GM21367 (cell line): ENCODE data around the gene TSC1.
A peak's percentile ranks its signal among the peaks of the same experiment; 100 is the strongest.

Experiments
- ATAC-seq: cut with Tn5 transposase; IDR thresholded peaks from one replicate; pipeline ENCODE4 v1.9.1; 2021; ENCODE audit not compliant: unreplicated experiment

The TSC1 gene

DNA sequence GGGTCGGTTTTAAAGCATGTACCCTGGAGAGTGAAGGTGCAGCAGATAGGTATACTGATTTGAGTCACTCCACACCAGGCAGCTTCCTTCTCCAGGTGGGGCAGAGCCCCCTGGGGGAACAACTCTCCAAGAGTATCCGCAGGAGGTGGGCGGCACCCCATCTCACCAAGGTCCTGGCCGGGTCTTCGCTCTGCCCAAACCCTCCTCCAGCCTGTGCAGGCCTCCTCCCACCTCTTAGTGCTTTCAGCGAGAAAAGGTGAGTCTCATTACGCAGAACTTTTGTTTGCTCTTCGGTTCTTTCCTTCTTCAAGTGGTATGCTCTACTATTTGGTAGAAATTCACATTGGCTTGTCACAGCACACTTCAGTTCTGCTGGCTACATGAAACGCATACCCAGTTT lies 52.0 kb downstream of the TSC1 start:
- ATAC-seq = no peak

DNA sequence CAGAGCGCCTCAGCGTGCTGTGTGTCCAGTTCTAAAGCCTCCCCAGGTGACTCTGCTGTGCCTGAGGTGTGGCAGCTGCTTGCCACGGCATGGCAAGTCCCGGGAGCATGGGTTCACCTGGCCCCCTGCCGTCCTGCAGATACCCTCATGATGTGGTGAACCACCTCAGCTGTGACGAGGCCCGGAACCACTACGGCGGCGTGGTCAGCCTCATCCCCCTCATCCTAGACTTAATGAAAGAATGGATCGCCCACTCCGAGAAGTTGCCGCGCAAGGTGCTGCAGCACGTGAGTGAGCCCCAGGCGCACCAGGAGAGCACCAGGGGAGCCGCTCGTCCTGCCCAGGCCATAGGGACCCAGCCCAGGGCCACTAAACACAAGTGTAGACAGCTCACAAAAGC lies 56.3 kb downstream of the TSC1 start:
- no peak for ATAC-seq

DNA sequence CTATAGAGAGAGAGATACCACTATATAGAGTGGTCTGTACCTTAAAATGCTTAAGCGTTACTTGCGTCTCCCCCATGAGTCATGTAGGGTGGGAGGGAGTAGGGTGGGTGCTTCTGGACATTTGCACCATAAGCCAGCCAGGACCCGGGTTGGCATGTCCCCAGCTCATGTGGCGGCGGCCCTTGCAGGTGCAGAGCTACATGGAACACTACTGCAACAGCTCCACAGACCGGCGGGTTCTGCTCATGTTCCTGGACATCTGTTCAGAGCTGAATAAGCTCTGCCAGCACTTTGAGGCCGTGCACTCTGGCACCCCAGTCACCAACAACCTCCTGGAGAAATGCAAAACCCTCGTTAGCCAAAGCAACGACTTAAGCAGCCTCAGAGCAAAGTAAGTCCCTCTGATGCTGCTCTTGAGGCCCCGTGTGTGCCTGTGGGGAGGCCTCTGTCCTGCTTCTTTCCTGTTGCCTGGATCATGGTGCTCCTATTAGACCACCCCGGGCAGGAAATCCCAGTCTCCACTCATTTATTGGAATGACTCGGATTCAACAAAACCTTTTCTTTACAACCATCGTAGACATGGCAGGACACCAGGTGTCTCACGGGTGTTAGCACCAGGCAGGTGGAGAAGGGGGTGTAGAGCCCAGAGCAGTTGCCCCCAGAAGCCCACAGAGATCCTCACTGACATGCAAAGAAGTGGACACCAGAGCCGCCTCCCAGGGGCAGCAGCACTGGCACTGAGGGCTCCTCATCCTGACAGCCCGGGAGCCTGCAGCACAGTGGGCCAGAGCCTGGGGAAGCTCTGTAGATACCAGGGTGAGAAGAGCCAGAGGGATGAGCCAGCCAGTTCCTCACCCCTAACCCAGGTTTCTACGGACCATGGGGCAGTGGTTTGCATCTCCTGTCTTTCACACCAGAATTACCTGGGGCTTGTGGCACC lies 57.0 kb downstream of the TSC1 start:
- no peak for ATAC-seq

GRCh38 chr9:132886334-132886725 lies 58.1 kb downstream of the TSC1 start:
- no peak for ATAC-seq

DNA sequence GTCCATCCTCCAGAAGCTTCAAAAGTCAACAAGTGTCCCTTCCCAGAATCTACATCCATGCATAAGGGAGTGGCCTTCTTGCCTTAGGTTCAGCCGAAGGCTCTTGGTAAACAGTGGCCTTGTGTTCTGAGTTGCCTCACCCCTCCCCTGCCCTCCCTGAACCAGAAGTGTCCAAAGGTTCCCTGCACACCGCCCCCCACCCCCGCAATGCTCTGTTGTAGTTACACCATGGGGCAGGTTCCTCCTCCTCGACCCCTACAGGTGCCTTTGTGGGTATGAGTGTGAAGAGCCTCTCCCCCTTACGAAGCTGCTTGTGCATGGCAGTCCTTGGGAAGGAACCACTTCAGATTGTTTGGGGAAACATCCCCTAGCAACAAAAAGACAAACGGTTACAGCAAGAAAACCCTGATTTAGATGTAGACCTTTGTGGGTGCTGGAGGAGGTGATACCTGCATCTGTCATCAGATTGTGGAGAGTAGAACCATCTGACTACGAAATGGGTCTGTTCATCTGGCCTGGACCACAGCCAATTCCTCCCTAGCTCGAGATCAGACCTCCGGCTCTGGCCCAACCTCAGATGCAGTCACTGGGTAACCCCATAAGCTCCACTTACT lies 58.6 kb downstream of the TSC1 start:
- ATAC-seq = no peak

GRCh38 chr9:132883349-132884294 lies 60.8 kb downstream of the TSC1 start:
- no peak for ATAC-seq

DNA sequence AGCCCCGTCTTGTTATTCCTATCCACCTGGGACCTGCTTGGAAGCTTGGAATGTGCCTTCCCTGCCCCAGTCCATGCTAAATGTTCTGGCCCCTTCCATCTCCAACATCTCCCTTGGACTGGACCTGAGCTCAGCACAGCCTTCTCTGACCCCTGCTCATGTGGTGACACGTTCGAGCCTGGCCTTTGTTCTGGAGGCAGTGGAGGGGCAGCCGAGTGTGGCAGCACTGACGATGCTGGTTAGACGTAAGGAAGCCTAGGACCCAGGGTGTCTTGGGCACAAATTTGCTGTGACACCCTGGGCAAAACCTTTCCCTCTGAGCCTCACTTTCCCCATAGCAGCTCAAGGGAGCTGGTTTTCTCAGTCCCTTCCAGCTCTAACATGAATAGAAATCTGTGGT lies 61.8 kb downstream of the TSC1 start:
- ATAC-seq = no peak

- ATAC-seq = no peak
Observed at GRCh38 chr9:132881826-132882225, 62.6 kb downstream of the TSC1 start.

DNA sequence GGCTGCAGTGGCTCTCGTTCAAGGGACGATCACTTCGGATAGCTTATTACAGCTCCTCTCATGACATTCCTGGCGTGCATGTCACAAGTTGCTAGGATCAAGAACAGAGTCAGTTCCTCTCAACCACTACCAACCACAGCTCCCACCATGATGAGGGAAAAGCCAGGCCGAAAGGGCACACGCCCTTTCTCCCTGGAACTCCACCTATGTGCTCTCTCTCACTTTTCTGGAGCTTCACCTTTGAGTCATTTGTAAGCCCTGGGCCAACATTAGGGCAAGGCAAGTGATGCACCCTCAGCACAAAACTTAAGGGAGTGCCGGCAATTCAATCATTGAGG lies 64.1 kb downstream of the TSC1 start:
- no peak for ATAC-seq

GRCh38 chr9:132879457-132880323 lies 64.7 kb downstream of the TSC1 start:
- no peak for ATAC-seq

DNA sequence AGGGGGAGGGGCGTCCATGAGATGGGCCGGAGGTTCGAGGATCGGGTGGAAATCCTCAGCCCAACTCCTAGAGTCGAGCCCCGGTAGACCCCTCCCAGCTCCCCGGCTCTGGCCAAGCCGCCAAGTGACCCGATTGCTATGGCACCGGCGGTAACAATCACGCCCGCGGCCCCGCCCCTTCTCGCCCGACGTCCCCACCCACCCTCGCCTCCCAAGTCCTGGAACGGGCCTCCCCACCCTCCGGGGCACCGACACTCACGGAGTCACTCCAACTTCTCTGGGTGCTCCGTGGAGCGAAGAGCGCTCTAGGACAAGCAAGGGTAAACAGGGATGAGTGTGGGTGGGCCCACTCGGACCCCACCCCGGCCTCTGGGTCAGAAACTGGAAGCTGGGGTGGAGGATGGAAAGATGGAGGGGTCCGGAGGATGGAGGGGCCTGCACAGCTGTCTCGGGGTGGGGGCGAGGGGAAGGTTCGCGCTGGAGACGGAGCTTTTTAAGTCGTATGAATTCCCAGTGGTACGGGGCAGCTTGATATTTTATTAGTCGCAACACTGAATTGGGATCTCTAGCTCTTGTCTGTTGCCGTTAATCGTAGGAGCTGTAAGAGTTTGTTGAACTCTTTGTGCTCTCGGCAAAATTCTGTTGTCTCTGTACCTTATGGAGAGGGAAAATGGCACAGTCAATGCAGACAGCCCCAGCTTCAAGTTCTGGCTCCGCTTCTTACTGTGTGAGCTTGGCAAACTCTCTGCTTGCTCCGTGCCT lies 65.5 kb downstream of the TSC1 start, which contains the start of gene SPACA9:
Gene SPACA9 (plus strand): TSS at position 204 of the 762 bp plus-strand sequence. CDS start 5,050 bp downstream, outside the sequence.
- no peak for ATAC-seq

DNA sequence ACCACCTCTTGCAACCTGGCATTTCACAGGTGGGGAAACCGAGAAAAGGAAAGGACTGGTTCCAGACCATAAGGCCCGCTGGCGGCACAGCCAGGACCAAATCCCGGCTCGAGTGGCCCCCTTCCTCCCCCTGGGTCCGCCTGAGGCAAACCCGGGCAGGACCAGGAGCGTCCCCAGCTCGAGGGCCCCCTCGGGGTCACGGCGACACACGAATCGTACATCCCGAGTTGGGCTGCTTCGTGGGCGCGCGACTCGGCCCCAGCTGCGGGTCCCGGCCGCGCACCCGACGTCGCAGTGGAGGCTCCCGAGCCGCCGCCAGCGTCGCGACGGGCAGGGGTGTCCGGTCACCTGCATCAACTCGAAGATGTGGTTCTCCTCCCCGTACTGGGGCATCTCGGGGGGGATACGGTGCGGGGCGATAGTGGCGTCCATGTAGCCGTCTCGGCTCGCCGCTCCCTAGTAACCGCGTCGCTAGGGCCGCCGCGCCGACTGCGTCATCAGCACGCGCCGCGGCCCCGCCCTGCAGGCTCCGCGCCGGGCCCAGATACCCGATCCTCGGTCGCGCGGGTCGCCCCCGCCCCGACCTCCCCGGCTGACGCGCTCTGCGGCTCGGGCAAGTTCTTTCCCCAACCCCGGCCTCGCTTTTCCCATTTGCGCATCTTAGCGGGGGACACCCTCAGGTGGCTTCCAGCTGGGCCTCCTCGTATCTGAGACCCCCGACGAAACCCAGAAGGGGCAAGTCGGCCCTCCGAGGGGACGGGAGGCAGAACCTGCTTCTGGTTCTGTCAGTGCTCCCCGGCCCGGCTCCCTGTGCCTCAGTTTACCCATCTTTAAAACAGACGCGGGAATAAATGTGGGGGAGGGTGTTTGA lies 66.4 kb downstream of the TSC1 start, which contains the start of gene AK8:
Gene AK8 (minus strand): TSS at position 461 of the 871 bp plus-strand sequence. CDS start 29 bp downstream, at position 432.
- peak; percentile 64 for ATAC-seq

DNA sequence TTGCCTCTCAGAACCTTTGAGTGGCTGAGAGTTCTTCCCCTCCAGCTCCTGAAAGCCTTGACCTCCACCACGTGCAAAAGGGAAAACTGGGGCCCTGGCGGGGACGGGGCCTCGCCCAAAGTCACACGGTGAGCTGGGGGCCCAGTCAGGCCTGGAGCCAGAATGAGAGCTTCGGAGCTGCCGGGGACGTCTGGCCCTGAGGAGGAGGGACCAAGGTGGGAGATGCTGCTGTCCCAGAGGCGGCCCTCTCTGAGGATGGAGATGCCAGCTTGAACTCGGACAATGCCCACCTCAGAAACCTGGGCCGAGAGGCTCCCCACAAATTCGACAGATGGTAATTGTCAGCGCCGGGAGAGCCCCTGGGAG lies 67.0 kb downstream of the TSC1 start:
- no peak for ATAC-seq

DNA sequence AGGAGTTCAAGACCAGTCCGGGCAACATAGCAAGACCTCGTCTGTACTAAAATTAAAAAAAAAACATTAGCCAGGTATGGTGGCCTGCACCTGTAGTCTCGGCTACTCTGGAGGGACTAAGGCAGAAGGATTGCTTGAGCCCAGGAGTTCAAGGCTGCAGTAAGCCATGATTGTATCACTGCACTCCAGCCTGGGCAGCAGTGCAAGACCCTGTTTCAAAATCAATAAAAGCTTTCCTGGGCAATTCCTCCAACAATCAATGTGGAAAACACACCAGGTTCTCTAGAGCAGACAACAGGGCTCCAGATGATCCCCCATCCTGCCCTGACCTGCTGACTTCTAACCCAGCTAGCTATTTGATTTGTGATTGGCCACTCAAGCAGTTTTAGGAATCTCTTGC lies 67.6 kb downstream of the TSC1 start:
- ATAC-seq = no peak

GRCh38 chr9:132875159-132875558 lies 69.3 kb downstream of the TSC1 start:
- ATAC-seq = no peak

DNA sequence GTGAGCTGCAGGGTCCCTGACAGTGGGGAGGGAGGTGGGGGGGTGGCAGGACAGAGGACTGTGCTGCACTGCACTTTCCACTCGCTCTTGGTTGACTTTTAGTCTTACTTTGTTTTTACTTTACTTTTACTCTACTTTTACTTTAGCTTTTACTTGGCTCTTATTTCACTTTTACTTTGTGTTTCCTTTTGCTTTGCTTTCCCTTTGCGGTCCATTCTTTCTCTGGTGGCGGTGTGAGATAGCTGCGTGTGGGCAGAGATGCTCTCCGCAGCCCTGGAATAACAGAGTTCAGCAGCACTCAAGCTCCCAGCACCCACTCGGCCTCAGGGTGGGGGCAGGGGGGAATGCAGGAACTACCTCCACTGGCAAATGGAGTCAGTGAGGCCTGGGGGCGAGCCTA lies 71.0 kb downstream of the TSC1 start:
- ATAC-seq = no peak

DNA sequence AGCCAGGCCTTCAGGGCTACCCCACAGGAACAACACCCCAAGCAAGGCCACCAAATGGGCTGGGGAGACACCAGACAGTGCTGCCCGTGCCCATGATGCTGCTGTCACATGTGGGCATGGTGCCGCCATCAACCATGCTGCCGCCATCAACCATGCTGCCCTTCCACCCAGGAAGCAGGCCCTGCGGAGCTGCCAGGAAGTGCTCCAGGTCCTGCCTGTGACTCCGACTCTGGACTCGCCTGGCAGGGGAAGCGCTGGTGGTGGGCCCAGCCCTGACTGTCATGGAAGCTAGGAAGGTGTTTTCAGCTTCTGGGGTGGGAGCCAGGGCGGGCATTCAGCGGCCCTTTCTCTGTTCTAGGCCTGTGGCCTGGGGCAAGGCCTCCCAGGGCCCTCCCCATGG lies 75.2 kb downstream of the TSC1 start:
- no peak for ATAC-seq

DNA sequence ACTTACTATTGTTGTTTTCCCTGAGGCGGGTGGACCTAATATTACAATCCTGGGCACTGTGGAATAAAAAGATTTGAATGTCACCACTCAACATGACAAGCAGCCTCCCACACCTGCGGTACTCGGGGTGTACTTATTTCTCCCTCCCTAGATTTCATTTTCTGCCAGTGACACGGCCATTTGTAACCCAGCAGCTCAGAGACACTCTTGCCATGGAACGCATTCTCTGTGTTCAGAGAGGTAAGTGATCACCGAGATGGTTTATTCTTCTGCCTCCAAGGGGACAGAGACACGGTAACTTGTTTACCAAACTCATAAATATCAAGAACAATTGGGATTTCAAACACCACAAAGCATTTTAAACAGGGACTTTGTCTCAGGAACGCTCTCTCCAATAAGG lies 77.5 kb downstream of the TSC1 start:
- ATAC-seq = no peak

GRCh38 chr9:132864691-132865090 lies 79.7 kb downstream of the TSC1 start:
- no peak for ATAC-seq
